Activated CD8-positive, alpha-beta memory T cell treated with anti-CD3 and anti-CD28 coated beads for 36 hours (primary cell): ENCODE measurements around the gene HEG1. TPM values are rescaled to one million over a fixed set of nuclear protein-coding genes. Genes with fewer than 3 reads are reported as not detected.

Experiments used
- CTCF ChIA-PET: fragments of 350-600 bp; sonication (Branson Sonifier 250); formaldehyde crosslinking; loops from one replicate; lab custom pipeline; 2021; ENCODE audit warnings: antibody characterized with exemption; lab: Charles Lee
- POLR2A ChIA-PET: fragments of 350-600 bp; sonication (Branson Sonifier 250); formaldehyde crosslinking; loops from one replicate; lab custom pipeline; 2021; ENCODE audit warnings: antibody characterized with exemption; lab: Charles Lee
- total RNA-seq, 2 experiments: library from RNA; stranded (reverse); gene quantifications; one replicate each; pipeline ENCODE4 v1.2.3, GENCODE V29; 2021

Gene HEG1
- total RNA-seq, 2 experiments from 2014 or later = 26.8 to 27.0 TPM

DNA sequence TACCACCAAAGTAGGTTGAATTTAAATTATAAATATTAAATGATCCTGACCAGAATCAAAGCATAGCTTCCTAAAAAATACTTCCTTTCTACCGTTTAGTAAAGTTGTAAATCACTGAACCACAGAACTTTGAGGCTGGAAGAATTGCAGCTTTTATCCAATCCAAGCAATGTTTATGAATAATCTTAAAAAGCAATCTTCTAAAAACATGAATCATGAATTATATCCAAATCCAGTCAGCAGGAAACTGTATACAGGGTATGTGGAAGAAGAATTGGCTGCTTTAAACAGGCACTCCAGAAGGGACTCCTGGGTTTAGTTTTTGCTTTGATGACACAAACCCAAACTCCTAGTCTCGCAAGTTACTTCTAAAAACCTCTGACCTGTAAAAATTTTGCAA lies 30.2 kb downstream of the HEG1 start:
- POLR2A ChIA-PET = no interaction called here

DNA sequence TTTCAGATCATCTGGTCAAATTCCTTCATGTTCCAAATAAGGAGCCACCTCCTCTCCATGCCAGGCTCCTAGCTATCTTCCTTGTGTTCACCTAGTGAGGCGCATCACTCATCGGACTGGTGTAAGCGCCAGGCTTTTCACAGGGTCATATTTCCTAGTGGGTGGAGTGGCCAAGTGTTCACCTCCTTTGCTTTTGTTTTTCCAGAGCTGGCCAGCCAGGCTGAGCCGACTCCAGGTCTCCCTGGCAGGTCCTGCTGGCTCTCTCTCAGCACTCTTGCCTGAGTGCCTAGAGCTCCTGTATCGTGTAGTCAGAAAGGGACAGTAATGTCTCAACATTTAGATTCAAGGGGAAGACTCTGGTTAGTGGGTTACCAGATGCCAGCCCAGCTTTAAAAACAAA lies 31.0 kb downstream of the HEG1 start:
- ChIA-PET POLR2A (interaction anchor here (0.5 kb wide), 1 partner anchor 483 kb away, joined by 3 read pairs; no protein-coding TSS in a partner anchor), CTCF (interaction anchor here (1.1 kb wide), 1 partner anchor 32 kb away, joined by 3 read pairs; no protein-coding TSS in a partner anchor)

More for the DNA sequence above, 30.2 kb downstream of the HEG1 start:
- CTCF ChIA-PET = no interaction called here

DNA sequence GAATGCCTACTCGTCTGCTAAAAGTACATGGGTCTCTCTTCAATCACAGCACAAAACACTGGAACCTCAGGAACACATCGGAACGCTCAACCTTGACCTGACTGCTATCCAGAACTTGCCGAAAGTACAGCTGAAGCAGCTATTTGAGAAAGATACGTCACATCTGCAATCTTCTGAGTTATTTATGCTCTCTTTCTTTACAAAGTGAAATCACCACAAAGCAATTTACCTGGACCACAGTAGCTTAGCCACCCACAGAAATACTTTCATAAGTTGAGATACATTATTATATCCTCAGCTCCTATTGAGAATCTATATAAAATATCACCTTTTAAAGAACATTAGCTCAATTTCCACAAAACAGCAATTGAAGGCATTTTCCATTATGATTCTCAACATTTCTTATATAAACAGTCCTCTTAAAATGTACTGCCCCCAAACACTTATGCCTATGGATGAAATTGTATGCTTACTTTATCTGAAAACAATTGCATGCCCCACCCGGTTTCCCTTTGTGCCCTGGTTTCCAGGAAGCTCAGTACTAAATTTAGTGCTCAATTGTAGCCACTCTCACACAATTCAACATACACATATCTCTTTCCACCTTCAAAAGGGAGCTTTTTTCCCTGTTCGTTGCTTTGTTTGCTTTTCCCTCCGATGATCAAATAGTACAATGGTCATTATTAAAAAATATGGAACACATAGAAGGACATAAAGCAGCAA lies 31.8 kb downstream of the HEG1 start:
- ChIA-PET POLR2A (interaction anchor here (0.5 kb wide), 1 partner anchor 484 kb away, joined by 3 read pairs; no protein-coding TSS in a partner anchor), CTCF (interaction anchor here (1.1 kb wide), 1 partner anchor 32 kb away, joined by 3 read pairs; no protein-coding TSS in a partner anchor)

- CTCF ChIA-PET = interaction anchor here (0.6 kb wide), 2 partner anchors 59 to 93 kb away, joined by 3 read pairs; no protein-coding TSS in a partner anchor
- POLR2A ChIA-PET = no interaction called here
Observed at GRCh38 chr3:125022206-125022605, 33.6 kb downstream of the HEG1 start.

DNA sequence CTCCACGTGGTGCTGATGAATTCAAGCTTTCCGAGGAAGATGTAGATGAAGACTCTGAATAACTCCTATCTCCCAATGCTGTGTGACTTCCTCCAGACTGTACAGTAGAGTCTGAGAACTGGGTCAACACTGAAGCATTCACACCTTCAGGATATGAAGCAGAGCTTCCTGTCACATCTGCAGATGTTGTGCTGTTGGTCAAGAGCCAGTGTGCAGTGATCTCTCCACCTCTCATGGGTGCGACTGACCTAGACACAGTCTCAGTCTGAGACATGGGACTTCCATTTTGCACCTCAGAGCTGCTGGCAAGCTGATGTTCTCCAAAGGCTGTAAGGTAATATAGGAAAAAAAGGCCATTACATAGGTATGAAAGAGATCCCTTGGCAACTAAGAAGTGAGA lies 36.5 kb downstream of the HEG1 start:
- CTCF ChIA-PET = no interaction called here
- POLR2A ChIA-PET = no interaction called here

DNA sequence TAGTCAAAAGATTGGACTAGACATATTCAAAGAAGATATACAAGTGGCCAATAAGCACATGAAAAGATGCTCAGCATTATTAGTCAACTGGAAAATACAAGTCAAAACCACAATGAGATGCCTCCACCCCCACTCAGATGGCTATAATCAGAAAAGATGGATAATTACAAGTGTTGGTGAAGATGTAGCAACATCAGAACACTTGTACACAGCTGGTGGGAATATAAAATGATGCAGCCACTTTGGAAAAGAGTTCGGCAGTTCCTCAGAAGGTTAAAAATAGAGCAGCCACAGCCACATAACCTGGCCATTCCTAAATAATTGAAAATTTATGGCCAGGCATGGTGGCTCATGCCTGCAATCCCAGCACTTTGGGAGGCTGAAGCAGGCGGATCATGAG lies 38.4 kb downstream of the HEG1 start:
- POLR2A ChIA-PET = no interaction called here
- CTCF ChIA-PET = no interaction called here

GRCh38 chr3:125014570-125015179 lies 41.1 kb downstream of the HEG1 start:
- ChIA-PET POLR2A (no interaction called here), CTCF (no interaction called here)

GRCh38 chr3:125013095-125013494 lies 42.7 kb downstream of the HEG1 start:
- POLR2A ChIA-PET = no interaction called here
- CTCF ChIA-PET = no interaction called here

DNA sequence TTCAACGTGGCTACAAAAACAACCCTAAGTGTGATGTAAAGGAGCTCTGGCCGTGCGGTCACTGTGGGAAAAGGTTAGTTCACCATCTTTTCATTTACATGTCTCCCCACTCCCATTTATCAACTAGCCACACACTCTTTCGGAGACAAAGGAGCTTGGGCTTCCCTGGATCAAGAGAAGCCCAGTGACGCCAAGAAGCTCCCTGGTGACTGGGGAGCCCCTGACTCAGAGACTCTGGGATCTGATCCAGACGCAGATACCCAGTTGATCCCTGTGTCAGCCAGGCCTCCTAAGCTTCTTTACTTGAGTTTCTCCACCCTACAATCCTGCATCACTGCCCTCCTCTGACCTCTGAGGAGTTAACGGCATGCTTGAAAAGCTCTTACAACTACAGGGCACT lies 43.9 kb downstream of the HEG1 start:
- CTCF ChIA-PET = interaction anchor here (1.6 kb wide), 1 partner anchor 24 kb away, joined by 4 read pairs; no protein-coding TSS in a partner anchor
- POLR2A ChIA-PET = no interaction called here

- POLR2A ChIA-PET = interaction anchor here (0.5 kb wide), 1 partner anchor 94 kb away, joined by 3 read pairs; no protein-coding TSS in a partner anchor
- CTCF ChIA-PET = no interaction called here
Observed at GRCh38 chr3:125010393-125010792, 45.4 kb downstream of the HEG1 start.

GRCh38 chr3:125008766-125009165 lies 47.0 kb downstream of the HEG1 start:
- POLR2A ChIA-PET = no interaction called here
- CTCF ChIA-PET = interaction anchor here (0.6 kb wide), 1 partner anchor 301 kb away, joined by 3 read pairs; no protein-coding TSS in a partner anchor

GRCh38 chr3:125006291-125006731 lies 49.5 kb downstream of the HEG1 start:
- ChIA-PET POLR2A (no interaction called here), CTCF (interaction anchor here (1.4 kb wide), 1 partner anchor 11 kb away, joined by 3 read pairs; no protein-coding TSS in a partner anchor)

GRCh38 chr3:125005676-125006075 lies 50.1 kb downstream of the HEG1 start:
- POLR2A ChIA-PET = no interaction called here
- CTCF ChIA-PET = interaction anchor here (1.4 kb wide), 1 partner anchor 10 kb away, joined by 3 read pairs; no protein-coding TSS in a partner anchor

GRCh38 chr3:125005222-125005621 lies 50.6 kb downstream of the HEG1 start:
- ChIA-PET CTCF (no interaction called here), POLR2A (no interaction called here)

DNA sequence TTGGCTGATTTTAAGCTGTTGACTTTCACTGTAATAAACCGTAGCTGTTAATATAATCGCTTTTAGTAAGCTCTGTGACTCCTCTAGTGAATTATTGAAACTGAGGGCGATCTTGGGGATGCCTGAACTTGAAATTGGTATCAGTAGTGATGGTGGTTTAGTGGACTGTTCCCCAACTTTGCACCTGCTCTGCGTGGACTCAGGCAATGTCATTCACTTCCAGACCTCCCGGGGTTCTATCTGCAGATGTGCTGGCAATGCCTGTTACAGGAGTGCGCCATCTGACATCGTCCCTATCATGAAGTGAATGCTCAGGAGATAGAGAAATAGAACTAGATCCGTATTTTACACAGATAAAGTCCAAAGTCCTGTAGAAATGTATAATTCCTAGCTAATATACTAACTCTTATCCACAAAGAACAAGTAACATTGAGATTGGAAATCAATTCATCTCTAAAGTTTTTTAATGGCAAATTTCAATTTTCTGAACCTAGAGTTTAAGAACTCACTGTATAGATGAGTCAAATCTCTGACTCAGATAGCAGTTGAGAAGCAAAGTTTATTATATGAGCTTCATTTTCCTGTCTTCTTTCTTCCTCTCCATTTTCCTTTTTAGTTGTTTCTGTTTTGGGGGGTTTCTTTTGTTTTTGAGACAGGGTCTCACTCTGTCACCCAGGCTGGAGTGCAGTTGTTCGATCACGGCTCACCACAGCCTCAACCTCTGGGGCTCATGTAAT lies 51.8 kb downstream of the HEG1 start:
- POLR2A ChIA-PET = no interaction called here
- CTCF ChIA-PET = no interaction called here

- CTCF ChIA-PET = no interaction called here
- POLR2A ChIA-PET = no interaction called here
Observed at GRCh38 chr3:125003369-125003853, 52.4 kb downstream of the HEG1 start.

- ChIA-PET POLR2A (no interaction called here), CTCF (no interaction called here)
Observed at GRCh38 chr3:125002414-125003368, 53.1 kb downstream of the HEG1 start.
